ENCODE results near the gene FOXE1. TPM values are rescaled to one million over a fixed set of nuclear protein-coding genes. Genes with fewer than 3 reads are reported as not detected.
A peak's percentile ranks its signal among the peaks of the same experiment; 100 is the strongest.

Gene FOXE1
- total and polyA plus RNA-seq, 7 experiments from 2014 or later = 0.05 TPM; not detected in 6

- H3K4me3 Mint-ChIP-seq = peak overlapping the region; percentile 73 to 98 (median 85)
- intact Hi-C loops (cut with micrococcal nuclease) = loop anchor here (1.0 to 5.0 kb wide), 8 partner anchors 13 to 352 kb away; partner anchors contain the start of genes TRMO (in 2 of the 2), ANP32B (in 1 of the 2), CORO2A (in 1 of the 2) and NCBP1 (in 1 of the 2)
- peak; percentile 78 for ATAC-seq
- H3K36me3 ChIP-seq (ENCODE audit: control insufficient read depth in 2 of 3, insufficient read depth in 3 of 3, low read length in 3 of 3) = peaks cover 0 to 14% (median 2%) of the 10 kb centered on the region in 3 experiments
- no peaks in the 10 kb centered on the region for H3K27me3 ChIP-seq (ENCODE audit: control insufficient read depth in 2 of 2, insufficient read depth in 2 of 2, low read length in 2 of 2)
- peaks cover 0 to 6% (median 0%) of the 10 kb centered on the region in 11 donors for H3K9me3 Mint-ChIP-seq
- H3K4me3 ChIP-seq (ENCODE audit: low read length) = peak overlapping the region; percentile 51
- H3K4me1 ChIP-seq (ENCODE audit: control insufficient read depth in 2 of 2, insufficient read depth in 2 of 2, low read length in 2 of 2) = peaks cover 77 to 86% of the 10 kb centered on the region in 2 donors
- CTCF ChIA-PET = interaction anchor here (0.8 to 8.6 kb wide), 9 partner anchors 9 to 281 kb away, joined by 3 to 131 read pairs (median 6); partner anchors contain the start of genes ANP32B and TRMO
- H3K9me3 ChIP-seq (ENCODE audit: control insufficient read depth in 2 of 3, low read length in 3 of 3) = no peaks in the 10 kb centered on the region
- peak overlapping the region; percentile 95 for H3K27ac ChIP-seq (ENCODE audit: low read depth, low read length)
- H3K27me3 Mint-ChIP-seq = no peaks in the 10 kb centered on the region
- peaks cover 62 to 94% (median 87%) of the 10 kb centered on the region in 7 donors for H3K4me1 Mint-ChIP-seq
- POLR2A ChIA-PET = interaction anchor here (0.5 to 19.7 kb wide), 22 partner anchors 9 to 1954 kb away, joined by 3 to 715 read pairs (median 4); partner anchors contain the start of genes ANP32B, NCBP1, TBC1D2 and TRIM14
- H3K36me3 Mint-ChIP-seq = peaks cover 8 to 37% (median 19%) of the 10 kb centered on the region in 5 donors
- peak in 8 of 9 donors; percentile 43 to 89 (median 86) for DNase-seq
- peak overlapping the region; percentile 92 to 100 (median 98) for H3K27ac Mint-ChIP-seq
Observed at GRCh38 chr9:97905228-97905627, 52.2 kb downstream of the FOXE1 start.

Other genes starting within 250 kb of the FOXE1 start
- gene TSTD2, start 219.9 kb upstream of the FOXE1 start, total RNA-seq = 10 to 100 TPM; 15.2 to 23.3 (median 18.6) TPM
- 10 to 100 TPM in 1 of 2 donors, 1 to 10 TPM in 1; 9.8 to 12.2 TPM for gene TSTD2, start 219.9 kb upstream of the FOXE1 start, polyA plus RNA-seq
- 10 to 100 TPM; 33.8 to 42.2 (median 40.6) TPM for gene NCBP1, start 219.4 kb upstream of the FOXE1 start, total RNA-seq
- 10 to 100 TPM; 15.9 to 19.7 TPM for gene NCBP1, start 219.4 kb upstream of the FOXE1 start, polyA plus RNA-seq
- 10 to 100 TPM; 16.7 to 30.3 (median 23.2) TPM for gene XPA, start 155.9 kb upstream of the FOXE1 start, total RNA-seq
- 10 to 100 TPM; 32.4 to 38.9 TPM for gene XPA, start 155.9 kb upstream of the FOXE1 start, polyA plus RNA-seq
- gene TRMO, start 69.3 kb downstream of the FOXE1 start, total RNA-seq = 10 to 100 TPM; 26.8 to 55.3 (median 43.8) TPM
- gene TRMO, start 69.3 kb downstream of the FOXE1 start, polyA plus RNA-seq = 10 to 100 TPM; 24.5 to 29.3 TPM
- 1 to 10 TPM; 1.3 to 4.3 (median 2.3) TPM for gene HEMGN, start 84.9 kb downstream of the FOXE1 start, total RNA-seq
- gene HEMGN, start 84.9 kb downstream of the FOXE1 start, polyA plus RNA-seq = 10 to 100 TPM; 13.6 to 14.2 TPM
- 100 to 1,000 TPM; 143 to 267 (median 186) TPM for gene ANP32B, start 130.1 kb downstream of the FOXE1 start, total RNA-seq
- gene ANP32B, start 130.1 kb downstream of the FOXE1 start, polyA plus RNA-seq = 100 to 1,000 TPM; 108 to 123 TPM
- gene NANS, start 203.5 kb downstream of the FOXE1 start, total RNA-seq = 10 to 100 TPM; 16.3 to 58.9 (median 51.8) TPM
- gene NANS, start 203.5 kb downstream of the FOXE1 start, polyA plus RNA-seq = 10 to 100 TPM; 33.0 to 33.2 TPM